Stromal cell of bone marrow (primary cell): Measurements from ENCODE around the gene EP400.

Experiments
- DNase-seq: peaks from one replicate; pipeline ENCODE4 v3.0.0-alpha.2; 2012; ENCODE audit warnings: low read depth

Gene EP400

GRCh38 chr12:132123970-132124765 is 174.4 kb downstream of the EP400 start:
- no peak for DNase-seq

- DNase-seq: no peak
Measured at GRCh38 chr12:132124766-132125425, 175.2 kb downstream of the EP400 start.

GRCh38 chr12:132125736-132126135 is 176.0 kb downstream of the EP400 start:
- DNase-seq: no peak

GRCh38 chr12:132127041-132127440 is 177.3 kb downstream of the EP400 start:
- no peak for DNase-seq

GRCh38 chr12:132129007-132129406 is 179.3 kb downstream of the EP400 start:
- DNase-seq: no peak

- DNase-seq: no peak
Measured at GRCh38 chr12:132130690-132131089, 180.9 kb downstream of the EP400 start.
